GM19043 (cell line): ENCODE measurements around the gene INSC.
A peak's percentile ranks its signal among the peaks of the same experiment; 100 is the strongest.
"Not testable (repeated sequence)": the region's sequence is repeated elsewhere in the genome, so short reads cannot be mapped to it uniquely, and the experiment has no call there.

Source experiments
- ATAC-seq: cut with Tn5 transposase; IDR thresholded peaks from one replicate; pipeline ENCODE4 v1.9.1; 2021; ENCODE audit warnings: low read depth; ENCODE audit not compliant: unreplicated experiment

INSC gene, protein sequence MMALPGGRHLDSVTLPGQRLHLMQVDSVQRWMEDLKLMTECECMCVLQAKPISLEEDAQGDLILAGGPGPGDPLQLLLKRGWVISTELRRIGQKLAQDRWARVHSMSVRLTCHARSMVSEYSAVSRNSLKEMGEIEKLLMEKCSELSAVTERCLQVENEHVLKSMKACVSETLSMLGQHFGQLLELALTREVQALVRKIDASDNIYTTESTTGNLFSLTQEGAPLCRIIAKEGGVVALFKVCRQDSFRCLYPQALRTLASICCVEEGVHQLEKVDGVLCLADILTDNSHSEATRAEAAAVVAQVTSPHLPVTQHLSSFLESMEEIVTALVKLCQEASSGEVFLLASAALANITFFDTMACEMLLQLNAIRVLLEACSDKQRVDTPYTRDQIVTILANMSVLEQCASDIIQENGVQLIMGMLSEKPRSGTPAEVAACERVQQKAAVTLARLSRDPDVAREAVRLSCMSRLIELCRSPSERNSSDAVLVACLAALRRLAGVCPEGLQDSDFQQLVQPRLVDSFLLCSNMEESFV

DNA sequence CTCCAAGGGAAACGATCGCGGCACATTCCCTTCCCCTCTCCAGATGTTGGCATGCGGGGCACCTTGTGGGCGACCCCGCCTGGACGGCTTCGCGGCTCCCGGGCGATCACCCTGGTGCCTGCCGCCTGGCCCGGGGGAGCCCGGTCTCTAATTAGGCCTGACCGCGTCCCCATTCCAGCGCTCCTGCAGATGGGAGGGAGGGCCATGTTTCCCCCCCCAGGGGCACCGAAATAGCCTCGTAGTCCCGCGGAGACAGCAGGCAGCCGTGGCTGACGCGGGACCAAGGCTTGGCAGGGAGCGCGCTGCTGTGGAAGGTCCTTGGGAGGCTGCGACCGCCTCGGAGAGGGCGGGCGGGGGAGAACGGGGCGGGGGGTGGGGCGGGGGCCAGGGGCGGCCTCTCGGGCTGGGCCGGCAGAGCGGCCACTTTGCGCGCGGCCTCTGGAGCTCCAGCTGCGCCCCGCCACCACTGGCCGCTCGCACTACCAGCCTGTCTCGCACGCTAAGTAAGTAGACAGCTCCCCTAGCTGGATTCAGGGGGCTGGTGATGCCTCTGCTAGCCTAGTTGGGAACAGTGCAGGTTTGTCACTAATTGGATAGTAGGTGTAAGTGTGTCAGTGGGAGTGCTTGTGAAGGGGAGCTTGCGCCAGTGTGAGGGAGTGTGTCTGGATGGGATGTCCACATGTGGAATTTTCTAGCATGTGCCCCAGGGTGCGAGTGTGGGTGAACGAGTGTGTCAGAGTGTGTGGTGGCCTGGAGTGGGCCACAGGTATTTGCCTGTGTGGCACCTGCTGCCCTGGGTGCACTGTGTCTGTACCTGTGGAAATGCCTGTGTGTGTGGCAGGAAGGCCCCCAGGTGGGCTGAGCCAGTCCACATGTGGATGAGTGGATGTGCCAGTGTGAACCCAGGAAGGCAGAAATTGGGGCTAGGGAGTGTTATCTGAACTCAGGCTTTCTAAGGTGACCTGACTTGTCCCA, at the start of gene INSC:
INSC (plus strand) TSS at position 423 of the 975 bp plus-strand sequence. CDS start 34,252 bp downstream, outside the sequence.
- no peak for ATAC-seq

DNA sequence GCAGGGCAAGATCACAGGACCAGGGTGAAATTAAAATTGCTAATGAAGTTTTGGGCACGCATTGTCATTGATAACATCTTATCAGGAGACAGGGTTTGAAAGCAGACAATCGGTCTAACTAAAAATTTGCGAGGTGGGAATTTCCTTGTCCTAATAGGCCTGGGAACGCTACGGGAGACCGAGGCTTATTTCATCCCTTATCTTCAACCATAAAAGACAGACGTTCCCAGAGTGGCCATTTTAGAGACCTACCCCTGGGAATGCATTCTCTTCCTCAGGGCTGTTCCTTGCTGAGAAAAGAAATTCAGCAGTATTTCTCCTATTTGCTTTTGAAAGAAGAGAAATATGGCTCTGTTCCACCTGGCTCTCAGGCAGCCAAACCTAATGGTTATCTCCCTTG, 45.0 kb upstream of the INSC start:
- not testable (repeated sequence) for ATAC-seq

DNA sequence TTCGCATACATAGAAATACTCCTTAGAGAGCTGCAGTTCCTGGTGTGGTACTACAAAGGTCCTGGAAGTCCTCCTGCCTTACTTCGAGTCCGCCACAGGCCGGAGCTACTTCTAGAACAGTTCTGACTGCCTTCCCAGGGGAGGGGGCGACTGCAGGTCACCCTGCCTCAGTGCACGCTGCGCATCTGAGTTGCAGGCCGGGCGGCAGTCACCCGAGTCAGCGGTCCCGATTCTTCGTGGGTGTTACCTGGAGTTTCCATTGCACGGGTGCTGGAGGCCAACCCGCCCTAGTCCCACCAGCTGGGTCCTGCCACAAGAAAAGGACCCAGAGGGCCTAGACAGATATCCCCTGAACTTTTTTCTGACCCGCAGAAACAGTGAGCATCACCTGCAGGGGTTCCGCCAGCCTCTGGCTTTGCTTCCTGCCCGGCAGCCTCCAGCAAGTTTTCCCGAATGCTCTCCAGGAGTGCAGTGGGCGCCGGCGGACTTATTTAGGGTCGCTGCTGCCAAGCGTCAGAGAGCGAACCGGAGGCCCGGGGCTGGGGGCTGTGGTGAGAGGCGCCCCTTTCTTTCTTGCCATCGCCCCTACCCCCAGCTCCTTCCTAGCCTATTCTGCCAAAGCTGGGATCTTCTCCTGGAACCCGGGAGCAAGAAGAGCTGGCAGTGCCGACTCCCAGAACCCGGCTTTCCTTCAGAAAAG, 43.0 kb upstream of the INSC start:
- ATAC-seq = no peak

DNA sequence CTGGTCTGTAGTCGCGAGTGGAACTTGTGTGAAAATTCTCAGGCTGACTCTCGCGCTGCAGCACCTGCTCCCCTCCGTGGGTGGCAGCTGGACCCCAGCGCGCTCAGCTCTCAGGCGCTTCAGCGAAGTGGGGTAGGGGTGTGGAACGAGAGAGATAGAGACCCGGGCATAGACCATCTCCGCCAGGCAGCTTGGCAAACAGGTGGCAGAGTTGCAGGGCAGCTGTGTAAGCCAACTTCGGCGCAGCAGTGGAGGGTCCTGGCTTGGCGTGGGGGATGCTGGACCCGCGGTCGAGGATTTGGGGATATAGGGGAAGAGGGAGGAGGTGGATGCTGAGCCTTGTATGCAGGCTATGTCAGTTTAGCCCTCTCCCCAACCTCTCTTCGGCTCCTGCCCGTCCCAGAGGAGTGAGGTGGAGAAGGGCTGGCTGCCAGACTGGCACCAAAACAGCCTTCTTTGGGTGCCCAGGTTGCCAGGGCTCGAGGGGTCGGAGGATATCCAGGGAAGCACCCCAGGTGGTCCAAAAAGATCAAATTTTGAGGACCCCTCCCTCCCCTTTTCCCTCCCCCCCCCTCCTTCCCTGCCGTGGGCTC, 42.1 kb upstream of the INSC start:
- no peak for ATAC-seq

DNA sequence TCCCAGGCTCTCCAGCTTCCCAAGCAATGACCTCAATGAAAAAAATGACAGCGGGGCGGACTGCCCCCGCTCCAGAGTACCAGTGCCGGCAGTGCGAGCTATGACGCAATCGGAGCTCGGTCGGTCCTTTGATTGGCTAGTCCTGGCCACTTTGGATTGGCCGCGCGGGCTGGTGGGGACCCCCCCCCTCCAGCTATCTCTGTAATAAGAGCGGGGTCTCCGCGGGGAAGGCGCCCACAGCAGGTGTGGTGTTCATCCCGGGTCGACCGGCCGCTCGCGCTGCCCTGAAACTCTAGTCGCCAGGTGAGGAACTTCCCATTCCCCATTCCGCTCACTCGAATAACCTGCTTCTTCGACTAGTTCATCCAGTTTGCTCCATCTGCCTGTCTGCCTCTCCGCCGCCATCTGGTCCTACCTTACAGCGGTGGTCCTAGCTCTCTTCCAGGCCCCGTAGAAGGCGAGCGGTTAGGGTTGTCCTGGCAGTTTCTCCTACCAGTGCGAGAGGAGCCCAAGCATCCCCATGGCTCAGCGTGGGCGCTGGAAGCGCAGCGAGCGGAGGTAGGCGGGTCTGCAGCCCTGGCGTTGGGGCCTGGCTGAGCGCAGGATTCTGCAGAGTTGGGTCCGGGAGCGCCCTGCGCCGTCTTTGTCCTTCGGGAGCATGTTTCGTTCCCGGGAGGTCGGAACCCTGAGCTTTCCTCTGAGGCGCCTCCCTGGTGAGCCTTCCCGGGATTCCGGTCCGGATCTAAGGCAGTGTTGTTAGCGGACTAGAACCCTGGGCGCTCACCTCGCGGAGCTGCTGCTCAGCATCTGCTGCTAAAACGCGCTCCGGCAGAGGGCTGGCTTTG, 41.1 kb upstream of the INSC start, which contains the start of gene CALCB:
CALCB (plus strand) TSS at position 233 of the 845 bp plus-strand sequence. CDS start 1,126 bp downstream, outside the sequence.
- no peak for ATAC-seq

DNA sequence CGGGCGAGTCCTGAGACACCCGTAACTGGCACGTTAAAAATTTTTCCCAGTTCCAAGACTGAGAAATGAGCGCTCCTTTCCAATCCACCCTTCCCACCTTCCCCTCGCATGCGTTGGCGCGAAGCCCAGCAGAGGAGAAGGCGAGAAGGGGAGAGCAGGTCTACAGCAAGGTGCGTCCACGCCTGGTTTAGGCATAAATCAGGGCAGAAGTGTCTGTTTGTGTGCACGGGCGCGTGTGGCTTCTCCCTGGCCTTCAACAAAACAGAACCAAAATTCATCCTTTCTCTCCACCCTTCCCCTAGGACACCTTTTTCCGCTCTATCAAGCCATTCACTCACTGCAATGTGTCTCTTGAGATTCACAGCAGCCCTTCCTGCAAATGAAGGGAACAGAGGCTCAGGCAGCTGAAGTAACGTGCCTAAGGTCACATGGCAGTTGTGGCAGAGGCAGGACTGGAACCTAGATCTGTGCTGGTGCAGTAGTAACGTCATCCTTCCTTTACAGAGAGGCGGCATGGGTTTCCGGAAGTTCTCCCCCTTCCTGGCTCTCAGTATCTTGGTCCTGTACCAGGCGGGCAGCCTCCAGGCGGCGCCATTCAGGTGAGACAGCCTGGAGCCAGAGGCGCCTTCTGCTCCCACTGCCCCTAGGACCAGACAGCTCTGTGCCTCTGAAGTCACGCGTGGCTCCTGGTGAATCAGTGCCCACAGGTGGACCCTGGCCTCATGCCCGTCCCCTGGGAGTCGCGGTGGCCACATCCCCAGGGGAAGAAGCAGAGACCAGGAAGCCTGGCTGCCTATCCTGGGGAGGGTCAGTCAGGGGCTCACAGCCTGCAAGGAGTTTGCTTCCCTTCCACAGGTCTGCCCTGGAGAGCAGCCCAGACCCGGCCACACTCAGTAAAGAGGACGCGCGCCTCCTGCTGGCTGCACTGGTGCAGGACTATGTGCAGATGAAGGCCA, 40.2 kb upstream of the INSC start:
- ATAC-seq = peak; percentile 87

DNA sequence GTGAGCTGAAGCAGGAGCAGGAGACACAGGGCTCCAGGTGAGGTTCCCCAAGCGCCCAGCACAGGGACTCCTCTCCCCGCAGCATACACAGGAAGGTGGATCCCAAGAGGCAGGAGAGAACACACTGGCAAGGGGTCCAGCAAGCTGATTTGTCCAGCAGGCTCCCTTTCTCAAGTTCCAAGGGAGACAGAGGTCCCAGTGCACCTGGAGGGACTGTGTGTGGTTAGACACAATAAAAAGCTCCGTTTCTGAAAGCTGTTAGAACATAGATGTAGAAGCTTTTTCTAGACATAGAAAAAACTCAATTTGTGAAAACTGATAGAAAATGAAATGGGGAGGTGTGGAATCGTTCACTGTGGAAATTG, 39.6 kb upstream of the INSC start:
- no peak for ATAC-seq

DNA sequence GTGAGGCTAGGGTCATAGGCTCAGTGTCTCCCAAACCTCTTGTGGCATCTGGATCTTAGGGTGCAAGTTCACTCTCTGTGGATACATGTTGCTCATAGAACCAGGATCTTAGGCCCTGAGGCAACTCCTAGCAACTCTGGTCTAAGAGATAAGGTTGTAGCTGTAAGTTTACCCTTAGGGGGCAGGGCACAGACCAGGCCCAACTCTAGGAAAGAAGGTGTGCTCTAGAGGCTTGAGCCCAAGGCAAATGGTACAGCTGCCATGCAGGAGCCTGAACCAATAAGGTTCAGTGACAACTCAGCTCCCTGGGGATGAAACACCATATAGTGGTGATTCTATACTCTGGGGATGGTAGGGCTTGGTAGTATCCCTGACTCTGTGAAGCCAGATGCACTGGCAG, 23.5 kb upstream of the INSC start:
- no peak for ATAC-seq

DNA sequence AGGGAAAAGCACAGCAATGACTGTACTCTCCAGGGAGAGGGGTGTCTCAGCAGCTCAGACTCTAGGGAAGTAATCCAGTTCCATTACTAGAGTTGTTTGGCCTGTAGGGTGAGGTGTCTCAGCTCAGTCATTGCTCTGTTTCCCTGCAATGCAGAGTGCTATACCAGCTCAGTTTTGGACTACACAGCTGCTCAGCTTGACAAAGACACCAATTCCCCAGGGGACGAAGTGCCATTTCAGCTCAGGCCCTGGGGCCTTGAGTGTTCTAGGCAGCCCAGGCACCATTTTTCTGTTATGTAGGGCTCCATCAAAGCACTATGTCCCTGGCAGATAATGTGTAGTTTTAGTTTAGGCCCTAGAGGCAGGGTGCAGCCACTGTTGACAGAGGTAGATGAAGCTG, 23.1 kb upstream of the INSC start:
- no peak for ATAC-seq

DNA sequence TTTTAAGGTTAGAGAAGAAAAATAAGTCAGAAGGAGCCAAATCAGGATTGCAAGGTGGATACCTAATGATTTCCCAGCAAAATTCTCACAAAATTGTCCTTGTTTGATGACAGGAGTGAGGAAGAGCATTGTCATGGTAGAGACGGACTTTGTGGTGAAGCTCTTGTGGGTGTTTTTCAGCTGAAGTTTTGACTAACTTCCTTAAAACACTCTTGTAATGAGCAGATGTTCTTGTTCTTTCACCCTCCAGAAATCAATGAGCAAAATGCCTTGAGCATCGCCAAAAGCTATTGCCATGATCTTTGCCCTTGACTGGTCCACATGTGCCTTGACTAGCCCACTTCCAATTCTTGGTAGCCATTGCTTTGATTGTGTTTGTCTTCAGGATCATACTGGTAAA, 21.3 kb upstream of the INSC start:
- ATAC-seq = no peak

DNA sequence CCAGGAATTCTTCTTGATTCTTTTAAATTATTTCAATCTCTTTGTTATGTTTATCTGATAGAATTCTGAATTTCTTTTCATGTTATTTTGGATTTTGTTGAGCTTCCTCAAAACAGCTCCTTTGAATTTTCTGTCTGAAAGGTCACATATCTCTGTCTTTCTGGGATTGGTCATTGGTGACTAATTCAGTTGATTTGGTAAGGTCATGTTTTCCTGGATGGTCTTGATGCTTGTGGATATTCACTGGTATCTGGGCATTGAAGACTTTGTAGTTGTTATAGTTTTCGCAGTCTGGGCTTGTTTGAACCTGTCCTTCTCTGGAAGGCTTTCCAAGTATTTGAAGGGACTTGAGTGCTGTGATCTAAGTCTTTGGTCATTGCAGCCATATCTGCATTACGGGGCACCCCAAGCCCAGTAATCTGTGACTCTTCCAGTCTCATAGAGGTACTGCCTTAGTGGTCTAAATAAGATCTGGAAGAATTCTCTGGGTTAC, 18.9 kb upstream of the INSC start:
- ATAC-seq = no peak

DNA sequence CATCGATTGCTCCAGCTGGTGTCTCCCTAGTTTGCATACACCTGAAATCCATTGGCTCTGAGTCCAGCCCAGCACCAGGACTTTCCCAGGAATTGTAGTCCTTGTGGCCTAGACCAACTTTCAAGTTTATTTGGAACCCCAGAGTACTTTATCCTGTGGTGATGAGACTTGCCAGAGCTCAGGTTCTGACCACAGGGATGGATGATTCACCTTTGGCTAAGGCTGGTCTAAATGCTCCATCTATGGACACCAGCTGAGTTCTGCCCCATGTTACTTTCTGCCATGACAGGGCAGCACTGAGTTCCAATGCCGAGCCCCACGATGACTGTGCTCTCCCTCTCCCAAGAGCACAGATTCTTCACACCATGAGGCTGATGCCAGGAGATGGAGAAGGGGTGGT, 17.3 kb upstream of the INSC start:
- ATAC-seq = no peak

DNA sequence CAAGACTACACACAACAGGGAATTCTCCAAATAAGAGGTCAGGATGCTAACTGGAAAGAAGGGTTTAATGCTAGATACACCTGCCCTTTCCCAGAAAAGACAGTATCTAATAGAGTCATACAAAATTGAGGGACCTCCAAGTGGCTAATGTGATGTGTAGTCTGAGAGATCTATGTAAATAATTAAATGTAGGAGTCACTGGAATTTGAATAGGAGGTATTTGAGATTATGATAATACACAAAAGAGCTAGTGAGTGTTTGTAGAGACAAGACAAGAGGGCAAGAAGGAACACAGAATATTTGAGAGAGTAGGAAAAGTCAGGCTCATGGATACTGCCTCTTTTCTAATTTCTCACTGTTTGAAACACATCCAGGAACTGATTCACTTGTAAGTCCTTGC, 15.5 kb upstream of the INSC start:
- no peak for ATAC-seq

DNA sequence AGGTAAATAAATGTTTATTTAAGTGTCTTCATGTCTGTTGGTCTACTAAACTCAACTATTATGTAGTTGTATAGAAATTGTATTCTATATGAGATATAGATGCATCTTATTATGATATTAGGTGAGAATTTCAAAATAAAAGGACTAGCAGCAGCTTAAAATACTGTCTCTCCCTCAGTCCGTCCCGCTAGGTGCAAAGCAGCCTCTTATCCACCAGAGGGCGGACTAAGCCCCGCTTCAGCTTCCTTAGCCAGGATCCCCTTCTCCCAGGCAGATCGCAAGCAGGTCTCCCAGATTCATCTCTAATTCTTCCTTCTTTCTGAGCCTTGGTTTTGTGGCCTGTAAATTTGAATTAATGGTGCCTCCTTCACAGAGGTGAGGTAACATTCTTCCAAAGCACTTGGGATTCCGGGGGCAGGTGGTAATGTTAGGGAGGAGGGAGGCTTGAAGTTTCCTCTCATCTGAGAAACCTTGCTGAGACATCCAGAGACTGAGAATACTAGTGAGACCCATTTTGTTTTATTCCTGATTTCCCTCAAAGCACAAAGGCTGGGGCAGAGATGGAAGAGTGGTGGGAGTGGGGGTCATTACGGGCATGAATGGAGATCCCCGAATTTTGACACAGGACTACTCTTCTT, 13.5 kb upstream of the INSC start:
- ATAC-seq = peak; percentile 87

DNA sequence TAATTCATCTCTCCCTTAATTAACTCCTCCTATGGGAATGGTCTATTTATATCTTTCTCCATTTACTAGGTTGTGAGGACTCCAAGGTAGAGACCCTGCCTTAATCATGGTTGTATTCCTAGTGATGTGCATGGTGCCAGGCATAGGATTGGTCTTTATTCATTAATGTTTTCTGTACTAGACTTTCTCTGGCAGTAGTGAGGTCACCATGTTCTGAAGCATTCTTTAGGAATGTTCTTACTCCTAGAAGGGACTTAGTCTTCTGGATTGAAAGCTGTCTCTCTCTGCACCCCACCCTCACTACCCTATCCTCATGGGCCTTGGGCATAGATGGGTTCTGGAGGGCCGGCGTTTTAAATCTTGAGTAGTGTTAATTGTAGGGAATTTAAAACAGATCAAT, 10.6 kb upstream of the INSC start:
- no peak for ATAC-seq

DNA sequence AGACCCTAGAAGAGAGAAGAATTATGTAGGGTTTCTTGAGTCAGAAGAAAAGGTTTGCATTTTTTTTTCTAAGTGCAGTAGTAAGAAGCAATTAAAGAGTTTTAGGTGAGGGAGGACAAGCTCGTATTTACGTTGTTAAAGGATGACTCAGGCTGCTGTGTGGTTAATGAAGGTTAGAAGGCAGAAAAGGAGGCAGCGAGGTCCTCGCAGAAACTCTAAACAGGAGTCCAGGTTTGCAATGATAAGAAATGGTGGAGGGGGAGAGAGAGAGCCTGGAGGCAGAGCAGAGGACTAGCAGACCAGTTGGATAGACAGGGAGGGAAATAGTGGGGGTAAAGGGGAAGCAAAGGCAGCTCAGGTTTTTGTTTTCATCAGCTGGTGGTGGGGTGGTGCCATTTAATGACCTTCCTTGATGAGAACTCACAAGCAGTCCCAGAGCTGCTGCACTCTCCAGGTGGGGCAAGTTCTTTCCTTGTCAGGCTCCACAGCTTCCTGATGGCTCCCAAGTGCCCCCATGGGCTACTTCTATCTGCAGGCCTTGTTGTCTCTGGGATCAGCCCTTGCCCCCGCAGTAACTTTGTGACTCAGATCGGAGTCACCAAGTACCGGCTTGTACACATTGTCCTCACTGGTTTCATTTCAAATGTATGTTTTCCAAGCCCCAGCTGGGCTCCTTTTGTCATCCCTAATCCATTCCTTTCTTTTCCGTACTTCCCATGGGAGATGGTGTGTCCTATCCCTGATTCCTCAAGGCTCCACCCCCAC, 8.3 kb upstream of the INSC start:
- ATAC-seq = no peak
